SK-N-MC (cell line): ENCODE results near the gene MAD2L1.

Experiments used
- EZH2 ChIP-seq: fragments of 200-600 bp; sonication (generic); IDR thresholded peaks from one replicate; pipeline ENCODE4 v1.6.1; 2017; ENCODE audit warnings: antibody characterized with exemption
- POLR2AphosphoS5 ChIP-seq: IDR thresholded peaks from 2 replicates; pipeline ENCODE4 v1.6.1; 2012; ENCODE audit warnings: mild to moderate bottlenecking, low read depth, low read length, borderline replicate concordance

- TF ChIP-seq POLR2AphosphoS5 (no peak), EZH2 (no peak)
Observed at GRCh38 chr4:120059036-120059435, 7.6 kb downstream of the MAD2L1 start.
